ENCODE measurements around the gene HBG2.
"Not testable (repeated sequence)": the region's sequence is repeated elsewhere in the genome, so short reads cannot be mapped to it uniquely, and the experiment has no call there.

HBG2 gene

GRCh38 chr11:5254646-5255413 lies at the start of gene HBG2:
TSS of gene HBG2 (minus strand) at chr11:5254781. CDS start at chr11:5254728, 53 bp downstream.
- H3K27ac Mint-ChIP-seq, H3K4me1 Mint-ChIP-seq, ATAC-seq, H3K4me3 Mint-ChIP-seq, DNase-seq, H3K27me3 Mint-ChIP-seq: not testable (repeated sequence)
- H3K9me3 Mint-ChIP-seq = peaks cover 0 to 18% of the 10 kb centered on the region in 2 donors

- H3K27ac Mint-ChIP-seq = no peak overlapping the region
- ATAC-seq = no peak
- DNase-seq = no peak
- no peaks in the 10 kb centered on the region for H3K4me1 Mint-ChIP-seq
- H3K27me3 Mint-ChIP-seq = no peaks in the 10 kb centered on the region
- no peak overlapping the region for H3K4me3 Mint-ChIP-seq
- H3K9me3 Mint-ChIP-seq = no peaks in the 10 kb centered on the region
Observed at GRCh38 chr11:5304046-5304445, 49.5 kb upstream of the HBG2 start.

- no peaks in the 10 kb centered on the region for H3K27me3 Mint-ChIP-seq
Observed at GRCh38 chr11:5303626-5304025, 49.0 kb upstream of the HBG2 start.

DNA sequence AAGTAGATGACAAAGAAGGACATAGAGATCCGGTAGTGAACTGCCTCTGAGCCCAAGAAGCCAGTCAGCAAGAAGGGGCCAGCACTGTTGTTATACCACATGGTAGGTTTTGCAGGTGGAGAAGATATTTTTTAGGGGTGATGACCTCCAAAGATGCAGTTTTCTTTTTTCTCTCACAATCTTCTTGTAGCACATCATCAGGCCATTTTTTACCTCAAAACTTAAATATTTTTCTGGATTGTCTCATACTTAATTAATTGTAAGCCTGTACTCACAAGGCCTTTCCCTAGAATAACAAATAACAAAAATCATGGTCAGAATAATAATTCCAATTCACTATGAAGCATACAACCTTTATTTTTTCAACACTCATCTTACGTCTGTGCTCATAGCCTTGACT lies 47.3 kb upstream of the HBG2 start, which contains the start of gene OR51B4:
Gene OR51B4 (minus strand): TSS at position 101 of the 400 bp plus-strand sequence. CDS start 0 bp downstream, at position 101.
- Mint-ChIP-seq H3K4me3 (no peak within 1 kb of the TSS), H3K27ac (peak within 1 kb of the TSS in 1 of 2 donors; percentile 27), H3K4me1 (no peaks in the 10 kb centered on the region), H3K27me3 (no peaks in the 10 kb centered on the region), H3K9me3 (no peaks in the 10 kb centered on the region)
- DNase-seq = no peak
- ATAC-seq = no peak

More at GRCh38 chr11:5303626-5304025, 49.0 kb upstream of the HBG2 start:
- Mint-ChIP-seq H3K9me3 (no peaks in the 10 kb centered on the region), H3K4me1 (no peaks in the 10 kb centered on the region), H3K4me3 (no peak overlapping the region), H3K27ac (no peak overlapping the region)
- DNase-seq (no peak), ATAC-seq (no peak)

- no peak for ATAC-seq
- DNase-seq = no peak
Observed at GRCh38 chr11:5300251-5300650, 45.7 kb upstream of the HBG2 start.

GRCh38 chr11:5298451-5298850 lies 43.9 kb upstream of the HBG2 start:
- Mint-ChIP-seq H3K27ac (no peak overlapping the region), H3K4me3 (no peak overlapping the region), H3K27me3 (no peaks in the 10 kb centered on the region), H3K4me1 (no peaks in the 10 kb centered on the region), H3K9me3 (no peaks in the 10 kb centered on the region)
- no peak for DNase-seq
- ATAC-seq = no peak

More at GRCh38 chr11:5300251-5300650, 45.7 kb upstream of the HBG2 start:
- no peaks in the 10 kb centered on the region for H3K27me3 Mint-ChIP-seq
- no peaks in the 10 kb centered on the region for H3K9me3 Mint-ChIP-seq
- H3K27ac Mint-ChIP-seq = no peak overlapping the region
- no peak overlapping the region for H3K4me3 Mint-ChIP-seq
- no peaks in the 10 kb centered on the region for H3K4me1 Mint-ChIP-seq

GRCh38 chr11:5297721-5298323 lies 43.2 kb upstream of the HBG2 start:
- Mint-ChIP-seq H3K9me3 (no peaks in the 10 kb centered on the region), H3K27me3 (no peaks in the 10 kb centered on the region), H3K4me1 (no peaks in the 10 kb centered on the region), H3K27ac (no peak overlapping the region), H3K4me3 (no peak overlapping the region)
- ATAC-seq (no peak), DNase-seq (no peak)

DNA sequence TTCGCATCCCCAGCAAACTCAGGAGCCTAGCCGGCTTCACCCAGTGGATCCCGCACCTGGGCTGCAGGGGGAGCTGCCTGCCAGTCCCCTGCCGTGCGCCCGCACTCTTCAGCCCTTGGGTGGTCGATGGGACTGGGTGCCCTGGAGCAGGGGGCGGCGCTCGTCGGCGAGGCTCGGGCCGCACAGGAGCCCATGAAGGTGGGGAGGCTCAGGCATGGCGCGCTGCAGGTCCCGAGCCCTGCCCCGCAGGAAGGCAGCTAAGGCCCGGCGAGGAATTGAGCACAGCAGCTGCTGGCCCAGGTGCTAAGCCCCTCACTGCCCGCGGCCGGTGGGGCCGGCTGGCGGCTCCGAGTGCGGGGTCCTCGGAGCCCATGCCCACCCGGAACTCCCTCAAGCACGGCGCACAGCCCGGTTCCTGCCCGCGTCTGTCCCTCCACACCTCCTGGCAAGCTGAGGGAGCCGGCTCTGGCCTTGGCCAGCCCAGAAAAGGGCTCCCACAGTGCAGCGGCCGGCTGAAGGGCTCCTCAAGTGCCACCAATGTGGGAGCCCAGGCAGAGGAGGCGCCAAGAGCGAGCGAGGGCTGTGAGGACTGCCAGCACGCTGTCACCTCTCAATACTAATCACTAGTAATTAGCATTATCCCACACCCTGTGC lies 39.9 kb upstream of the HBG2 start:
- not testable (repeated sequence) for DNase-seq, ATAC-seq, H3K4me3 Mint-ChIP-seq, H3K9me3 Mint-ChIP-seq, H3K27ac Mint-ChIP-seq, H3K27me3 Mint-ChIP-seq, H3K4me1 Mint-ChIP-seq

- no peaks in the 10 kb centered on the region for H3K4me1 Mint-ChIP-seq
- H3K27ac Mint-ChIP-seq = no peak overlapping the region
- H3K27me3 Mint-ChIP-seq = no peaks in the 10 kb centered on the region
- ATAC-seq (no peak), DNase-seq (no peak)
- no peak overlapping the region for H3K4me3 Mint-ChIP-seq
- no peaks in the 10 kb centered on the region for H3K9me3 Mint-ChIP-seq
Observed at GRCh38 chr11:5293028-5293427, 38.4 kb upstream of the HBG2 start.

- Mint-ChIP-seq H3K4me1 (no peaks in the 10 kb centered on the region), H3K27me3 (no peaks in the 10 kb centered on the region), H3K9me3 (no peaks in the 10 kb centered on the region), H3K4me3 (no peak overlapping the region), H3K27ac (no peak overlapping the region)
- ATAC-seq = peak; percentile 72
- no peak for DNase-seq
Observed at GRCh38 chr11:5291207-5291838, 36.7 kb upstream of the HBG2 start.

- DNase-seq (no peak), ATAC-seq (no peak)
- no peaks in the 10 kb centered on the region for H3K4me1 Mint-ChIP-seq
- H3K9me3 Mint-ChIP-seq = no peaks in the 10 kb centered on the region
- no peak overlapping the region for H3K27ac Mint-ChIP-seq
- no peak overlapping the region for H3K4me3 Mint-ChIP-seq
- no peaks in the 10 kb centered on the region for H3K27me3 Mint-ChIP-seq
Observed at GRCh38 chr11:5290106-5290505, 35.5 kb upstream of the HBG2 start.

DNA sequence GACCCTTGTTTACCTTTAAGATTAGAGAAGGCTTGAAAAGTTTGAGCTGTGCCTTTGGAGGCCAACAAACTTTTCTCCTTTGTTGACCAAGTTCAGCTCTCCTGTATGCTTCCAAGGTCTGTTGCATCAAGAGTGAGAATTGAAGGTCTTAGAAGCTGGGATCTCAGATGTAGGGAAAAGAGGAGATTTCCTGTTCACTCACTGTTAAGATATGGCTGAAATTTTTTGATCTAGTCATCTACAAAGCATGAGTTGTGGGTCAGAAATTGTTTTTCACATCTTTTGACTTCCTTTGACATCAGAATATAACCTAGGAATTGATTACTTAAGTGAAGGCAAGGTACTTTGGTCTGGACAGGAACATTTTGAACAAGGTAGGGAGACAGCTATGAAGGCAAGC lies 35.1 kb upstream of the HBG2 start:
- no peak overlapping the region for H3K27ac Mint-ChIP-seq
- H3K4me1 Mint-ChIP-seq = no peaks in the 10 kb centered on the region
- no peaks in the 10 kb centered on the region for H3K27me3 Mint-ChIP-seq
- ATAC-seq = no peak
- DNase-seq = no peak
- H3K9me3 Mint-ChIP-seq = no peaks in the 10 kb centered on the region
- no peak overlapping the region for H3K4me3 Mint-ChIP-seq

DNA sequence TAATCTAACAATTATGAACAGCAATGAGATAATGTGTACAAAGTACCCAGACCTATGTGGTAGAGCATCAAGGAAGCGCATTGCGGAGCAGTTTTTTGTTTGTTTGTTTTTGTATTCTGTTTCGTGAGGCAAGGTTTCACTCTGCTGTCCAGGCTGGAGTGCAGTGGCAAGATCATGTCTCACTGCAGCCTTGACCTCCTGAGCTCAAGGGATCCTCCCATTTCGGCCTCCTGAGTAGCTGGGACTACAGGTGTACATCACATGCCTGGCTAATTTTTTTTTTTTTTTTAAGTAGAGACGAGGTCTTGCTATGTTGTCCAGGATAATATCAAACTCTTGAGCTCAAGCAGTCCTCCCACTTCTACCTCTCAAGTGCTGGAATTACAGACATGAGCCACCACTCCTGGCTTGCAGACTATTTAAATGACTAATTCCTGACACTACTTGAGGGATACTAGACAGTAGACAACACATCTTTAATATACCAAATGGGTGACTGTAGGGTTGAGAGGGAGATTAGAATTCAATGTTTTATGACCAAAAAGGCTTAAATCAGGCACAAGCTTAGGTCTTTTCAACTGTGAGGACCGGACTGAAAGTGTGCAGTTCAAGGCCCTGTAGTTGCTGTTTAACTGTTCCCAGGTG lies 34.4 kb upstream of the HBG2 start:
- Mint-ChIP-seq H3K4me3 (no peak overlapping the region), H3K27ac (no peak overlapping the region), H3K27me3 (no peaks in the 10 kb centered on the region), H3K9me3 (no peaks in the 10 kb centered on the region), H3K4me1 (no peaks in the 10 kb centered on the region)
- ATAC-seq (no peak), DNase-seq (no peak)

- Mint-ChIP-seq H3K9me3 (no peaks in the 10 kb centered on the region), H3K27me3 (no peaks in the 10 kb centered on the region), H3K4me1 (no peaks in the 10 kb centered on the region), H3K4me3 (no peak overlapping the region), H3K27ac (no peak overlapping the region)
- ATAC-seq (no peak), DNase-seq (no peak)
Observed at GRCh38 chr11:5288108-5288905, 33.7 kb upstream of the HBG2 start.

- Mint-ChIP-seq H3K27ac (no peak overlapping the region), H3K27me3 (no peaks in the 10 kb centered on the region), H3K4me1 (no peaks in the 10 kb centered on the region), H3K9me3 (no peaks in the 10 kb centered on the region), H3K4me3 (no peak overlapping the region)
- no peak for DNase-seq
- ATAC-seq = no peak
Observed at GRCh38 chr11:5286901-5287300, 32.3 kb upstream of the HBG2 start.

Measured in stimulated activated naive CD8-positive, alpha-beta T cell treated with anti-CD3 and anti-CD28 coated beads, Interleukin-15, amount 100 ng/mL, for 72 hours (primary cell).